RWPE1 (cell line): ENCODE results near the gene KRTAP5-2.

ENCODE experiments used
- CTCF ChIA-PET: fragments of 350-600 bp; sonication (Branson Sonifier 250); formaldehyde crosslinking; extraction: SDS; loops from one replicate; lab custom pipeline; 2021; lab: Yijun Ruan, JAX
- POLR2A ChIA-PET: fragments of 400-600 bp; formaldehyde crosslinking; extraction: SDS; loops from one replicate; lab custom pipeline; 2020; ENCODE audit warnings: antibody characterized with exemption; ENCODE audit not compliant: low non-redundant PET; lab: Yijun Ruan, JAX
- DNase-seq: peaks from one replicate; pipeline ENCODE4 v3.0.0; 2012; ENCODE audit warnings: low spot score
- H3K27ac ChIP-seq: fragments of 450-650 bp; 2 replicates; pipeline ENCODE4 v1.5.1; 2017
- TF ChIP-seq, protein P1 (sequence below): fragments of 450-650 bp; conservative IDR thresholded peaks from 2 replicates; pipeline ENCODE4 v1.5.1; 2017; ENCODE audit warnings: low read depth, mild to moderate bottlenecking

KRTAP5-2 gene

DNA sequence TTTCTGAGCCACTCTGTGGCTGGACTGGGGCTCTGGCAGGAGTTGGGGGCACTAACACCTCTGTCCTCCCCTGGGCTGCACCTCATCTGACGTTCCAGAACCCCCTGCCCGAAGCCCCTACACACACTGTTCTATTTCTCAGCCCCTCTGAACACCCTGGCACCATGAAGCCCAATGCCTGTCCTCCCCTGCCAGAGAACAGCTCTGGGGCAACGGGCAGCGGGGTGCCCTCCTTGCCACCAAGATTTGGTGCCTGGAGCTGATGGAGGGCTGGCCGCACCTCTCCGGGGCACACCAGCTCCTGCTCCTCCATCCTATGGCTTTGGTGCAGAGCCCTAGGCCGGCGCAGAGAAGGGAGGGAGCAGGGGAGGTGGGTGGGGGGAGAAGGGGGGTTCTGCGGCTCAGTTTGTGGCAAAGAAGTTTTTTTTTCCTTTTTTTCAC is 42.4 kb downstream of the KRTAP5-2 start:
- ChIA-PET POLR2A (no interaction called here), CTCF (interaction anchor here (0.6 to 1.1 kb wide), 3 partner anchors 19 to 120 kb away, joined by 3 to 6 read pairs (median 5); no protein-coding TSS in a partner anchor)
- TF ChIP-seq, protein P1, sequence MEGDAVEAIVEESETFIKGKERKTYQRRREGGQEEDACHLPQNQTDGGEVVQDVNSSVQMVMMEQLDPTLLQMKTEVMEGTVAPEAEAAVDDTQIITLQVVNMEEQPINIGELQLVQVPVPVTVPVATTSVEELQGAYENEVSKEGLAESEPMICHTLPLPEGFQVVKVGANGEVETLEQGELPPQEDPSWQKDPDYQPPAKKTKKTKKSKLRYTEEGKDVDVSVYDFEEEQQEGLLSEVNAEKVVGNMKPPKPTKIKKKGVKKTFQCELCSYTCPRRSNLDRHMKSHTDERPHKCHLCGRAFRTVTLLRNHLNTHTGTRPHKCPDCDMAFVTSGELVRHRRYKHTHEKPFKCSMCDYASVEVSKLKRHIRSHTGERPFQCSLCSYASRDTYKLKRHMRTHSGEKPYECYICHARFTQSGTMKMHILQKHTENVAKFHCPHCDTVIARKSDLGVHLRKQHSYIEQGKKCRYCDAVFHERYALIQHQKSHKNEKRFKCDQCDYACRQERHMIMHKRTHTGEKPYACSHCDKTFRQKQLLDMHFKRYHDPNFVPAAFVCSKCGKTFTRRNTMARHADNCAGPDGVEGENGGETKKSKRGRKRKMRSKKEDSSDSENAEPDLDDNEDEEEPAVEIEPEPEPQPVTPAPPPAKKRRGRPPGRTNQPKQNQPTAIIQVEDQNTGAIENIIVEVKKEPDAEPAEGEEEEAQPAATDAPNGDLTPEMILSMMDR: no peak
- H3K27ac ChIP-seq: no peak overlapping the region
- no peak for DNase-seq

DNA sequence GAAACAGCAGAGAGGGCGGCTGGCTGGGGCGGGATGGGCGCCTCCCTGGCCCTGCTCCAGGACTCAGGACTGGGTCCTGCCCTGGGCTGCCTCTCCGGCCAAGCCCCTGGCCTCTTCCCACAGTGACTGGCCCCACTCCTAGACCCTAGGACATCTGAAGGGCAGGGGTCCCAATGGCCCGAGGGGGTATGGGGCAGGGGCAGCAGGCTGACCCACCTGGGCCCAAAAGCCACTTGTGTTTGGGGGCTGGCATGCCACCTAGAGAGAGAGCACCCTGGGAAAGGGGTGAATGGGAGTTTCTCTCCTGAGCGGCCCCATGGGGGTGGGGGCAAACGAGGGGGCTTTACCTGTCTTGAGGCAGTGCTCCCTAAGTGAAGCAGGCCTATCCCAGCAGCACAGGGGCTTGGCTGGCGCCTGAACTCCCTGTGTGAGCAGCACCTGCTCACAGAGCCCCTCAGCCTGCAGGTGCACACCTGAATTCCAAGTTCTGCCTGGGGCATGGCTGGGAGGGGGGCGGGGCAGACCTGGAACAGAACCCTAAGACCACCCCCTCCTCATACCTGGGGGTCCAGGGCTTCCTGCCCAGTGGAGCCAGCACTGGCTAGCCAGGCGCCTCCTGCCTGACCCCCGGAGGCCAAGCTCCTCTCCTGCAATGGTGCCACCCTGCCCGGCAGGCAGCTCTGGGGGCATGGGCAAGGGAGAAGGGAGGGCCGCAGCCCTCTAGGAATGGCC is 42.9 kb downstream of the KRTAP5-2 start:
- TF ChIP-seq, protein P1: no peak
- ChIA-PET POLR2A (no interaction called here), CTCF (interaction anchor here (0.6 to 1.1 kb wide), 3 partner anchors 19 to 121 kb away, joined by 3 to 6 read pairs (median 5); no protein-coding TSS in a partner anchor)
- DNase-seq: no peak
- no peak overlapping the region; the same call in 1 of the 2 replicates for H3K27ac ChIP-seq

DNA sequence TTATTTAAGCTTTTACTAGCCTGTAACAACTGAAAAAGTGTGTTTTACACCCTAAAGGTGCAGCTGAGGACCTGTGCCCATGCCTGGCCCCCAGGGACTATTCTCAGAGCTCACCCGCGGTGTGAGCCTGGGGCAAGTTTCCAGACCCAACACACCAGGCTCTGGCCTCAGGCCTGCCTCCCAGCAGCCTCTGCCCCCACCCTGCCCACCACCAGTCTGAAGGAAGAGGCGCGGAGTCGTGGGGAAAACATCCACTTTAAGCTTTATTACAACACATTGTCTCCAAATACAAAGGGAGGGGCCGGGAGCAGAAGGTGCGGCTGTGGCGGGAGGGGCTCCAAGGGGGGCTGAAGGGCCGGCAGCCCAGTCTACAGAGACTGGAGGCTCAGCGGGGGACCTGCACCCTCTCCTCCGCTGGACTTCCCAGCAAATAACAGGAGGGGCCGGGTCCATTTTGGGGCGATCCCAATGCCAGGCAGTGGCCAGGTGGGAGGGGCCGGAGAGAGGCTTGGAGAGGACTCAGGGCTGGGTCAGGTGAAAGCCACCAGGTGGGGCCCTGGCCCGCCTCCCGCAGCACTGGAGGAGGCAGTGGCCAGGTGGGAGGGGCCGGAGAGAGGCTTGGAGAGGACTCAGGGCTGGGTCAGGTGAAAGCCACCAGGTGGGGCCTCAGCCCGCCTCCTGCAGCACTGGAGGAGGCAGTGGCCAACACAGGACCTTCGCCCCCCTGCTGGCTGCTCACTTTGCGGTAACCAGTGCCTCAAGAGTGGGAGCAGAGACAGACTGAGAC is 44.1 kb downstream of the KRTAP5-2 start:
- CTCF ChIA-PET: interaction anchor here (0.6 to 2.4 kb wide), 11 partner anchors 11 to 452 kb away, joined by 3 to 15 read pairs (median 3); no protein-coding TSS in a partner anchor
- TF ChIP-seq, protein P1: no peak
- DNase-seq: no peak
- peak overlapping the region; percentile 32; the same call in 1 of the 2 replicates for H3K27ac ChIP-seq
- POLR2A ChIA-PET: no interaction called here

DNA sequence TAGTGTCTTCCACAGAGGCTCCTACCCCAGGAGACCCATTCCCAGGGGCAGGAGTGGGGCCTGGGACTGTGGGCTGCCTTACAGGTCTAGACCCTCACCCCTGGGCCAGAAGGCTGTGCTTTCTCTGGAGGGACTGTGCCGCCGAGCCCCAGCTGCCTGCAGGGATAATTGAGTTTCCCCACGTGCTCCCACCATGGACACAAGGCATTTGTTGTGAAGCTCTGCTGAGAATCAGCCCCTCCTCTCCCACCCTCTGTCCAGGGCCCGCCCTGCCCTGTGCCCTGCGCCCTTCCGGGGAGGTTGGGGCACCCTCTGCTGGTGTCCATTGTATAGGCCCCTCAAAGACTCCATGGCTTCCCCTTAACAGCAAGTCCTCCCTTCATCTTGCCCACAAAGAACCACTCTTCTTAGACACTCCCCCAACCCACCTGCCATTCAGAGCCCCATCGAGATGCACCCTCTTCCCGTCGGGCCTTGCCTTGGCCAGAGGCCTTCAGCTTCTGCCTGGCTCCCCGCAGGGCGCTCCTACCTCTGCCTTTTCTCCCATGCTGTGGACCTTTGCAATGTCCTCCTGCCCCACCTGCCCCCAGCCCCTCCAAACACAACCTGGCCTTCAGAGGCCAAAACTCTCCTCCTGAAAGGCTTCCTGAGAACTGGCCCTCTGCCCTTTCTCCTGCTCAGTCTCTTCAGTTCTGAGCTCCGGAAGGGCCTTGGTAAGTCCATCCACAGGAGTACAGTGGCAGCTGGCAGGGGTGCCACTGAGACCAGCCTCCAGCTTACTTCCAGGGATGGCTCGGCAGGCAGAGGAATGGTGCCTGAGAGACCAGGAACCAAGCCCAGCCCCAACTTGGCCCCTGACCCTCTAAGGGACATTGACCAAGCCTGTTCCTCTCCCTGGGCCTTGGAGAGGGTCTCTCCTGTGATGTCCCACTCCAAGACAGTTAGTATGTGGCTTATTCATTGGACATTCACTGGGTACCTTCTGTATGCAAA is 48.5 kb downstream of the KRTAP5-2 start:
- no peak overlapping the region for H3K27ac ChIP-seq
- TF ChIP-seq, protein P1: no peak
- ChIA-PET CTCF (interaction anchor here (0.6 to 5.1 kb wide), 3 partner anchors 25 to 1234 kb away, joined by 3 to 78 read pairs (median 4); no protein-coding TSS in a partner anchor), POLR2A (no interaction called here)
- DNase-seq: no peak

DNA sequence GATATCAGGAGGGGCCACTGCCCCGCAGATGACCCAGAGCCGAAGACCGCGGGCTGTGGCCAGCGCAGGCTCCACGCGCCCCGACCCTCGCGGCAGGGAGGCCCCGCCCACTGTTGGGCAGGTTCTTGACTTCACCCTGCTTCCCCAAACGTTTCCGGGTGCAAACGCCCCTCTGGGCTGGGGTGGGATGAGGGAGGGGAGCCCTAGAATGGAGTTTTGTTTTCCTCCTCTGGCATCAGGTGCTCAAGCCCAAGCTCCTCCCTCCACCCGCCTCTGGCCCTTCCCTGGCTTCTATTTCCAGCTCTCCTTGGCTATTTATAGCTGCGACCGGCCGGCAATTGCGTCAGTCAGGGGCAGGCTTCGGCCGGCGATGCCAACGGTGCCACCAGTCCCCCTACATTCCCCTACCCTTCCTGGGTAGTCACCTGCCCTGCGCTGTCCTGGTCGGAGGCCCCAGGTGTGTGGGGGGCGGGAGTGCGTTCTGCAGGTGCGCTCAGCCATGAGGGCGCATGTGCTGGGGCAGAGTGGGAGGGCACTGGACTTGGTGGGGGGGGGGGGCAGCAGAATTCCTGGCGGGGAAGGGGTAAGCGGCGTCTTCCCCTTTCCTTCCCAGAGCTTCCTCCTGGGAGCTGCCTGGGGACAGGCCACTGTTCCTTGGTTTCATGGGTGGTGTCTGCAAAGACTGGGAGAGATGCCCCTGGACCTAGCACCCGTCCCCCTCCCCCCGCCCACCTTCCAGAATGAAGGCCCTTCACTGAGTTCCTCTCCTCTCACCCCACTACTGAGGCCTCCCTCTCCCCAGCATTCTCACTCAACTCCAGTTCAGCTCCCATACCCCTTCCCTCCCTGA is 49.6 kb downstream of the KRTAP5-2 start:
- TF ChIP-seq, protein P1: no peak
- ChIA-PET POLR2A (no interaction called here), CTCF (interaction anchor here (0.6 to 5.1 kb wide), 3 partner anchors 26 to 1233 kb away, joined by 4 to 78 read pairs (median 5); no protein-coding TSS in a partner anchor)
- no peak for DNase-seq
- H3K27ac ChIP-seq: no peak overlapping the region
